ENCODE measurements around the gene RNASEH2B.

Gene RNASEH2B

DNA sequence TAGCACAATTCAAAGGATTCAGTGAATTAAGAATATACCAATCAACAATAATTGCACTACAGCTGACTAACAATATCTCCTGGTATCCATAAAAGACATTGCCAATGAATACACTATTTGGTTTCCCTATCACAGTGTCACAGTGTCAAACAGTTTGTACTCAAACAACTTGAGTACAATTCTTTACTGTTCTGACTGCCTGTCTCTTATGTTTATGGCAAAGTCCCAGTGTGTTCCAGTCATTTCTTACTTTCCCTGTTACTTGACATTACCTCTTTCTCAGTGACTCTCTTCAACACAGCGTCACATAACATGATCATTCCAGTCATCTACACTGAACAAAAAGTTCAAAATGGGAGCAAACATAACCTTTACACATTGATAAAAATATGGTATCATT lies 21.2 kb upstream of the RNASEH2B start:
- Histone ChIP-seq H3F3A (ENCODE audit: control insufficient read depth, insufficient read depth) (peaks cover 11% of the 10 kb centered on the region), H3K27me3 (ENCODE audit: control insufficient read depth, low read length) (no peaks in the 10 kb centered on the region), H3K4me1 (ENCODE audit: control insufficient read depth, low read length) (peaks cover 49% of the 10 kb centered on the region), H3K4me3 (ENCODE audit: low read length) (no peak overlapping the region), H3K79me2 (ENCODE audit: control insufficient read depth, low read length) (no peaks in the 10 kb centered on the region), H3K36me3 (ENCODE audit: control insufficient read depth, low read length) (no peaks in the 10 kb centered on the region; the same call in 1 of the 2 replicates), H3K9me3 (ENCODE audit: control insufficient read depth, insufficient read depth, low read length) (no peaks in the 10 kb centered on the region), H3K9me2 (replicated peaks; ENCODE audit: control insufficient read depth, low read length) (no peaks in the 10 kb centered on the region), H3K4me2 (ENCODE audit: low read length) (no peak overlapping the region), H4K20me1 (ENCODE audit: control insufficient read depth, insufficient read depth, low read depth, low read length) (no peaks in the 10 kb centered on the region), H3K27ac (ENCODE audit: low read depth, low read length) (no peak overlapping the region)
- TF ChIP-seq EZH2phosphoT487 (IDR thresholded peaks at IDR 0.05; ENCODE audit: borderline replicate concordance, low read length) (no peak), CTCF (IDR thresholded peaks at IDR 0.05; ENCODE audit: low read depth, low read length, poor library complexity, severe bottlenecking) (no peak)

DNA sequence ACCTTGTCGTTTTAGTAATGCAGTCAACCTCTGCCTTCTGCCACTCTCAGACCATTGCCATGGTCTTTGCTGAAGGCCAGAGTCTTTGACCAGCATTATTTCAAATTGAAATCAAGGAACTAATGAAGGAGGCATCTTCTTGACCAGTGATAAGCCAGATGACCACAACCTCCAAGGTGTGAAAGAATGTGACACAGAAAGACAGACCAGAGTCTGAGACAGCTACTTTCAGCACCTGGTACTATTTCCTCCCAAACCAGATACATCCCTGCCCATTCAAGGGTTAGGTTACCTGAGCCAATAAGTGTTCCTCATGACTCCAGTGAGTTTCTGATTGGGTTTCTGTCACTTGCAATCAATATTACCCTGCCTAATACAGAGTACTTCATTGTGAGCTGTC lies 20.3 kb upstream of the RNASEH2B start:
- H3K4me3 ChIP-seq (ENCODE audit: low read length) = no peak overlapping the region
- H3K4me2 ChIP-seq (ENCODE audit: low read length) = no peak overlapping the region
- peaks cover 19% of the 10 kb centered on the region for H3F3A ChIP-seq (ENCODE audit: control insufficient read depth, insufficient read depth)
- no peaks in the 10 kb centered on the region for H3K27me3 ChIP-seq (ENCODE audit: control insufficient read depth, low read length)
- TF ChIP-seq EZH2phosphoT487 (IDR thresholded peaks at IDR 0.05; ENCODE audit: borderline replicate concordance, low read length) = no peak
- no peak for TF ChIP-seq CTCF (IDR thresholded peaks at IDR 0.05; ENCODE audit: low read depth, low read length, poor library complexity, severe bottlenecking)
- H3K4me1 ChIP-seq (ENCODE audit: control insufficient read depth, low read length) = peaks cover 59% of the 10 kb centered on the region
- no peaks in the 10 kb centered on the region for H4K20me1 ChIP-seq (ENCODE audit: control insufficient read depth, insufficient read depth, low read depth, low read length)
- no peaks in the 10 kb centered on the region for H3K9me2 ChIP-seq (replicated peaks; ENCODE audit: control insufficient read depth, low read length)
- peaks cover 1% of the 10 kb centered on the region for H3K36me3 ChIP-seq (ENCODE audit: control insufficient read depth, low read length)
- H3K27ac ChIP-seq (ENCODE audit: low read depth, low read length) = no peak overlapping the region
- H3K9me3 ChIP-seq (ENCODE audit: control insufficient read depth, insufficient read depth, low read length) = no peaks in the 10 kb centered on the region
- H3K79me2 ChIP-seq (ENCODE audit: control insufficient read depth, low read length) = no peaks in the 10 kb centered on the region

DNA sequence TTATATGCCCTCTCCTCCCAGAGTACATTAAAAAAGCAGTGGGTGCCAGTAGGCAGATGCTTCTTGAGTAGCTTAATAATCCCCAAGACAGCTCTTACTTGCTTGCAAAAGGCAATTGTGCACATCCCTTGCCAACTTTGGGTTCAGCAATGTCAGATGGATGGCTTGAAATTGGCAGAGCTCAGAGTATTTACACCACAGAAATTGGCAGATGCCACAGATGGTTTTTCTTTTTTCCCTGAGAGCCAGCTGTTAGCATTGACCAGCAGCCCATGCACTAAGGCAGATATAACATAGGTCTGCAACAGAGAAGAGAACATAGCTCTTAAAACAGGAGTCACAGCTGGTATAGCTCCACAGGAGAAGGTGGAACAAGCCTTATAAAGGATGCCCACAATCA lies 18.4 kb upstream of the RNASEH2B start:
- Histone ChIP-seq H4K20me1 (ENCODE audit: control insufficient read depth, insufficient read depth, low read depth, low read length) (no peaks in the 10 kb centered on the region), H3K4me2 (ENCODE audit: low read length) (peak overlapping the region; percentile 83), H3K9me2 (replicated peaks; ENCODE audit: control insufficient read depth, low read length) (no peaks in the 10 kb centered on the region), H3K4me3 (ENCODE audit: low read length) (peak overlapping the region; percentile 58), H3K4me1 (ENCODE audit: control insufficient read depth, low read length) (peaks cover 78% of the 10 kb centered on the region), H3K79me2 (ENCODE audit: control insufficient read depth, low read length) (no peaks in the 10 kb centered on the region), H3K27ac (ENCODE audit: low read depth, low read length) (peak overlapping the region; percentile 95), H3K27me3 (ENCODE audit: control insufficient read depth, low read length) (no peaks in the 10 kb centered on the region), H3K36me3 (ENCODE audit: control insufficient read depth, low read length) (peaks cover 10% of the 10 kb centered on the region), H3K9me3 (ENCODE audit: control insufficient read depth, insufficient read depth, low read length) (no peaks in the 10 kb centered on the region), H3F3A (ENCODE audit: control insufficient read depth, insufficient read depth) (peaks cover 26% of the 10 kb centered on the region)
- TF ChIP-seq EZH2phosphoT487 (IDR thresholded peaks at IDR 0.05; ENCODE audit: borderline replicate concordance, low read length) (no peak), CTCF (IDR thresholded peaks at IDR 0.05; ENCODE audit: low read depth, low read length, poor library complexity, severe bottlenecking) (no peak)
